K562 (cell line): ENCODE data around the gene MGAT5.

Experiments used
- GTF3C2 ChIP-seq: IDR thresholded peaks from 3 replicates; pipeline ENCODE4 v1.6.1; 2011; ENCODE audit warnings: borderline replicate concordance, mild to moderate bottlenecking, moderate library complexity; ENCODE audit not compliant: insufficient read length; ENCODE audit errors: extremely low read depth
- ZBTB2 ChIP-seq: fragments of 450-650 bp; IDR thresholded peaks from 2 replicates; pipeline ENCODE4 v1.6.1; 2016; ENCODE audit warnings: antibody characterized with exemption
- ZNF324 ChIP-seq: fragments of 250-450 bp; sonication (Bioruptor Pico); IDR thresholded peaks from 2 replicates; pipeline ENCODE4 v1.4.0; 2020; ENCODE audit warnings: mild to moderate bottlenecking
- ZNF695 ChIP-seq: fragments of 450-650 bp; formaldehyde crosslinking; IDR thresholded peaks from 2 replicates; pipeline ENCODE4 v1.4.0; 2020; ENCODE audit warnings: mild to moderate bottlenecking, moderate library complexity
- ZNF785 ChIP-seq: fragments of 250-450 bp; sonication (Bioruptor Pico); IDR thresholded peaks from 2 replicates; pipeline ENCODE4 v1.4.0; 2020; ENCODE audit warnings: mild to moderate bottlenecking

- TF ChIP-seq GTF3C2 (no peak), ZBTB2 (no peak), ZNF785 (CRISPR knock-in tag) (no peak), ZNF324 (CRISPR knock-in tag) (no peak), ZNF695 (CRISPR knock-in tag) (no peak)
Observed at GRCh38 chr2:134462791-134463698, 209.2 kb downstream of the MGAT5 start.
